ENCODE data around the gene FHOD3. TPM values are rescaled to one million over a fixed set of nuclear protein-coding genes. Genes with fewer than 3 reads are reported as not detected.

The FHOD3 gene
- total RNA-seq, 4 donors from 2014 or later: 24.1 to 51.4 (median 33.8) TPM

DNA sequence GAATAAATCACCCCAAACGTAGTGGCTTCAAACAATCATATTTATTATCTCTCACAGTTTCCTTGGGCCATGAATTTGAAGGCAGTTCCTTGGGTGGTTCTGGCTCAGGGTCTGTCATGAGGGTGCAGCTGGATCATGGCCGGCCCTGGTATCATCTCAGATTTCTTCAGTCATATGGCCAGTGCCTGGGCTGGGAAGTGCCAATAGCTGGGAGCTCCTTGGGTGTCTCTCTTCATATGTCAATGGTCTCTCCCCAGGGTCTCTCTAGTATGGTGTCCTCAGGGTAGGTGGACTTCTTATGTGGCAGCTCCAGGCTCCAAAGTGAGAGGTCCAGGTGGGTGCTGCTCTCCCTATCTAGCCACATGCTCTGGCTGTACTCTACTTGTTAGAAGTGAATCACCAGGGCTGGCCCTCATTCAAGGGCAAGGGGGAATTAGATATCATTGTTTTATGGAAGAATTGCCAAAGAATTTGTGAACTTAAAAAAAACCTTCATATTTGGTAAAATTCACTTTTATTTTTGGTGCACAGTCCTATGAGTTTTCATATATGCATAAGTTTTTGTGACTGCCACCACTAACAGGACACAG is 15.4 kb downstream of the FHOD3 start:
- Histone ChIP-seq H3K4me1 (peaks cover 0 to 25% (median 4%) of the 10 kb centered on the region in 4 donors), H3K9me3 (peaks cover 0 to 1% (median 0%) of the 10 kb centered on the region in 4 donors), H3K27me3 (no peaks in the 10 kb centered on the region), H3K36me3 (no peaks in the 10 kb centered on the region), H3K27ac (replicated peaks in 1 of 4) (no peak overlapping the region), H3K4me3 (no peak overlapping the region)
- no peak for TF ChIP-seq POLR2A (IDR thresholded peaks at IDR 0.05; ENCODE audit: low read depth)
- TF ChIP-seq, protein P1, sequence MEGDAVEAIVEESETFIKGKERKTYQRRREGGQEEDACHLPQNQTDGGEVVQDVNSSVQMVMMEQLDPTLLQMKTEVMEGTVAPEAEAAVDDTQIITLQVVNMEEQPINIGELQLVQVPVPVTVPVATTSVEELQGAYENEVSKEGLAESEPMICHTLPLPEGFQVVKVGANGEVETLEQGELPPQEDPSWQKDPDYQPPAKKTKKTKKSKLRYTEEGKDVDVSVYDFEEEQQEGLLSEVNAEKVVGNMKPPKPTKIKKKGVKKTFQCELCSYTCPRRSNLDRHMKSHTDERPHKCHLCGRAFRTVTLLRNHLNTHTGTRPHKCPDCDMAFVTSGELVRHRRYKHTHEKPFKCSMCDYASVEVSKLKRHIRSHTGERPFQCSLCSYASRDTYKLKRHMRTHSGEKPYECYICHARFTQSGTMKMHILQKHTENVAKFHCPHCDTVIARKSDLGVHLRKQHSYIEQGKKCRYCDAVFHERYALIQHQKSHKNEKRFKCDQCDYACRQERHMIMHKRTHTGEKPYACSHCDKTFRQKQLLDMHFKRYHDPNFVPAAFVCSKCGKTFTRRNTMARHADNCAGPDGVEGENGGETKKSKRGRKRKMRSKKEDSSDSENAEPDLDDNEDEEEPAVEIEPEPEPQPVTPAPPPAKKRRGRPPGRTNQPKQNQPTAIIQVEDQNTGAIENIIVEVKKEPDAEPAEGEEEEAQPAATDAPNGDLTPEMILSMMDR (IDR thresholded peaks at IDR 0.05): no peak
- no peak for TF ChIP-seq EP300 (IDR thresholded peaks at IDR 0.05)
- no peak for TF ChIP-seq POLR2AphosphoS5 (IDR thresholded peaks at IDR 0.05)
- DNase-seq (ENCODE audit: extremely low spot score): no peak
- 88% methylated on average over 2 of the region's 2 CpGs for WGBS
- intact Hi-C loops (cut with DNase I): no loop called here

DNA sequence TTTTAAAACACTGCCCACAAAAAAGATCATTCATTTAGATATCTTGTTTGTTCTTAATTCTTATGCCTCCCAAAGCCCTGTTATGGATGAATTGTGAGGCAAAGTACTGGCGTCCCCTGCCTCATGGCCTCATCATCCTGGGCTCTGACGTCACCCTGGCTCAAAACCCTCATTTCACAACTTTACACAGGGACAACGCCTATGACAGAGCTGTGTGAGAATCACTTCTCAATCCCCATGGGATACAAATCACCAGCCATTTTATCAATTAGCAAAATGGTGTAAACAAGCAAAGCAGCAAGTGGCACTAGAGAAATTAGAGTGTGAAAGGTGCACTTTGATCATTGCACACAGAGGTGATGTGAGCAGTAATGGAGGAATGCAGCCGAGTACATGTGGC is 16.6 kb downstream of the FHOD3 start:
- Histone ChIP-seq H3K27me3 (no peaks in the 10 kb centered on the region), H3K27ac (replicated peaks in 1 of 4) (peak overlapping the region in 1 of 4 donors; percentile 31), H3K36me3 (no peaks in the 10 kb centered on the region), H3K4me3 (no peak overlapping the region), H3K9me3 (peaks cover 0 to 8% (median 4%) of the 10 kb centered on the region in 4 donors), H3K4me1 (peaks cover 0 to 25% (median 3%) of the 10 kb centered on the region in 4 donors)
- intact Hi-C loops (cut with DNase I): no loop called here
- 82% methylated on average over 4 of the region's 4 CpGs for WGBS
- no peak for DNase-seq (ENCODE audit: extremely low spot score)
- TF ChIP-seq POLR2AphosphoS5 (IDR thresholded peaks at IDR 0.05): peak in 1 of 2 donors; percentile 16
- TF ChIP-seq, protein P1 (IDR thresholded peaks at IDR 0.05): no peak

DNA sequence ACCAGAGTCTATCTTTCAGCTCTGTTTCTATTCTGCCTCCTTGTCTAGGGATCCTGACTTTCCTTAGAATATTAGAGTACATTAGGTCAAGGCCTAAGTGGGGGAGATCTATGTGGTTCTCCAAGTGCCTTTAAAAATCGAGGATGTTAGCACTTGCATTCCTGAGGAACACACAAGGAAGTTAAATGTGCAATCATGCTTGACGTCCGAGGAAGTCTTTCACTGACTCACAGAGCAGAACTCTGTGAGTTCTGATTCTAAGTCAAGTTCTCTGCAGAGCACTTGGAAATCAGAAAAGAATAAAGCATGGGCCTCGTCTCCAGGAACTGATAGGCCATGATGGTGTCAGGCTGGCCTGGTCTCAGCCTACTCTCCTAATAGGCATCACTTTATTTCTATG is 17.2 kb downstream of the FHOD3 start:
- 47% methylated on average over 4 of the region's 4 CpGs for WGBS
- DNase-seq (ENCODE audit: extremely low spot score): no peak
- Histone ChIP-seq H3K27me3 (no peaks in the 10 kb centered on the region), H3K4me1 (peaks cover 0 to 22% (median under 1%) of the 10 kb centered on the region in 4 donors), H3K9me3 (peaks cover 0 to 8% (median 5%) of the 10 kb centered on the region in 4 donors), H3K36me3 (no peaks in the 10 kb centered on the region), H3K4me3 (no peak overlapping the region), H3K27ac (replicated peaks in 1 of 4) (peak overlapping the region in 2 of 4 donors; percentile 4 to 31)
- TF ChIP-seq, protein P1 (IDR thresholded peaks at IDR 0.05): no peak
- TF ChIP-seq POLR2AphosphoS5 (IDR thresholded peaks at IDR 0.05) (no peak), EP300 (IDR thresholded peaks at IDR 0.05) (no peak), POLR2A (IDR thresholded peaks at IDR 0.05; ENCODE audit: low read depth) (no peak)
- intact Hi-C loops (cut with DNase I): no loop called here

DNA sequence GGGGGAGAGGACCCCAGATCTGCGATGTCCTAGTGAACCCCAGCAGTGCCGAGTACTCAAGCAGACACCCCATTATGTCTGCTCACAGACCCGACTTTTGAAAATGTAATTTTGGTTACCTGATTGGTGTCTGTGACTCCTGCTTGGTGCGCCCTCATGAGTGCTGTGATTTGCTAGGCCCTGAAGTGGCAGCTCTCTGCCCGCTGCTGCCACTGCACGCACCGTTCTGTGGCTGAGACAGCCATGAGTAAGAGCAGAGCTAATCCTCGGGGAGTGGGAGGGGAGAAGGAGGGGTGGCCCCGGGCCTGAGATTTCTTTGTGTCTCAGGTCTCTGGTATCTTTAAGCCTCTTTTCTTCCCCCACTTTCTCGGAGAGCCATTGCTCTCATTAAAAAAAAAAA is 18.2 kb downstream of the FHOD3 start:
- Histone ChIP-seq H3K36me3 (no peaks in the 10 kb centered on the region), H3K9me3 (peaks cover 0 to 8% (median 5%) of the 10 kb centered on the region in 4 donors), H3K27me3 (no peaks in the 10 kb centered on the region), H3K4me3 (no peak overlapping the region), H3K4me1 (peaks cover 0 to 18% (median 0%) of the 10 kb centered on the region in 4 donors), H3K27ac (replicated peaks in 1 of 4) (no peak overlapping the region)
- intact Hi-C loops (cut with DNase I): no loop called here
- WGBS: 74% methylated on average over 7 of the region's 10 CpGs
- no peak for DNase-seq (ENCODE audit: extremely low spot score)
- no peak for TF ChIP-seq POLR2A (IDR thresholded peaks at IDR 0.05; ENCODE audit: low read depth)
- TF ChIP-seq POLR2AphosphoS5 (IDR thresholded peaks at IDR 0.05): no peak
- TF ChIP-seq EP300 (IDR thresholded peaks at IDR 0.05): no peak
- TF ChIP-seq, protein P1 (IDR thresholded peaks at IDR 0.05): no peak

DNA sequence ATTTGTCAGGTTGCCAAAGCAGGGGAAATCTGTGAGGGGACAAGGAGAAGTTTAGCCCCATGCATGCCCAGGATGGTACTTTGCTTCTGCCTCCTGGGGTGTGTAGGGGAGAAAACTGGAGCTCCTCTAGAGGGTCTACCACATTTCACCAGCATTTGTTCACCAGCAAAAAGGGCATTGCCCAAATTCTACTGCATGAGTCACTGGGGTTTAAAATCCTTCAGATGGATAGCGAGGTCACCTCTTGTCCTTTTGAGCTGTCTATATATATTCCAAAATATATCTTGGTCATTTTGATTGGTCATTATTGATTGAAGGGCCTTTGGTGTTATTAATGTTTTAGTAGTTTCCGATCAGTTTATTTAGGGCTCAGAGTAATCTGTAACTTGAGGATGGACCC is 18.7 kb downstream of the FHOD3 start:
- TF ChIP-seq POLR2A (IDR thresholded peaks at IDR 0.05; ENCODE audit: low read depth) (no peak), EP300 (IDR thresholded peaks at IDR 0.05) (no peak), POLR2AphosphoS5 (IDR thresholded peaks at IDR 0.05) (no peak)
- TF ChIP-seq, protein P1 (IDR thresholded peaks at IDR 0.05): no peak
- intact Hi-C loops (cut with DNase I): no loop called here
- Histone ChIP-seq H3K27me3 (no peaks in the 10 kb centered on the region), H3K9me3 (peaks cover 0 to 8% (median 5%) of the 10 kb centered on the region in 4 donors), H3K36me3 (no peaks in the 10 kb centered on the region), H3K4me1 (peaks cover 0 to 18% (median 0%) of the 10 kb centered on the region in 4 donors), H3K27ac (replicated peaks in 1 of 4) (no peak overlapping the region), H3K4me3 (no peak overlapping the region)
- 98% methylated on average over 2 of the region's 2 CpGs for whole genome bisulfite sequencing
- DNase-seq (ENCODE audit: extremely low spot score): no peak

Data from esophagus muscularis mucosa (tissue), 4 donors.